Stimulated activated CD4-positive, alpha-beta T cell treated with anti-CD3 and anti-CD28 coated beads, Interleukin-2, amount 100 ng/mL, for 4 hours (primary cell): ENCODE data around the gene GANAB.
"Not testable (repeated sequence)": the region's sequence is repeated elsewhere in the genome, so short reads cannot be mapped to it uniquely, and the experiment has no call there.

Experiments
- DNase-seq: peaks from one replicate; pipeline ENCODE4 v3.0.0-alpha.2; 2020; ENCODE audit warnings: low read depth

Gene GANAB

DNA sequence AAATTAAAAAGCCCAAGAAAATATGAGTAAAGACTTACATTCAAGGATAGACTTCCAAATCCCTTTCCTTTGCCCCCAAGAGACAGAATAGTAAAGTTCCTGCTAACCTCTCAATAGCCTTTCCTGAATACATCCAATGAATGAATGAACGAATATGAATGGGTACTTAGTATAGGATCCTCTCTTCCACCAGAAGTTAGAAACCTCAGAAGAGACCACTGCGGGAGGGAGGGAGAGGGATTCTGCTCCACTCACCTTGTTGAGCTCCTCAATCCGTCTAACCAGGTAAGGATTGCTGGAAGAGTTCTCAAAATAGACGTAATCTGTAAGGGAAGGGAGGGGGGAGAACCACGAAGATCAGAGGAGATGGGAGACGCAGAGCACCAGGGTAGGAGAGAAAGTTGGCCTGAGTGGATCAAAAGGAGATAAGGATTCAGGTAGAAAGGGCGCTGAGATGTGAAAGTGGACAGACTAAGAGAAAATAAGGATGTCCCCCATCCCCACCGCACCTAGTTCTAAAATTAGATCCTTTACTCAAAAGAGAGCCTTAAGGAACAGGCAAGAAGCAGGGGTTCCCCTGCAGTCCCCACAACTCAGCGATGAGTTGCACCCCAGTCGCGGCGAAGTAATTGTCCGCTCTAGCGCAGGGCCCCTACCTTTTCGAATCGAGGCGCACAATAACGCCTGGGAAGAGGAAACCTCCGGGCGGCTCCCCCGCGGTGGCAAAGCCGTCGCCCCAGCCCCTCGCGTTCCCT is 45.9 kb downstream of the GANAB start:
- DNase-seq = no peak

DNA sequence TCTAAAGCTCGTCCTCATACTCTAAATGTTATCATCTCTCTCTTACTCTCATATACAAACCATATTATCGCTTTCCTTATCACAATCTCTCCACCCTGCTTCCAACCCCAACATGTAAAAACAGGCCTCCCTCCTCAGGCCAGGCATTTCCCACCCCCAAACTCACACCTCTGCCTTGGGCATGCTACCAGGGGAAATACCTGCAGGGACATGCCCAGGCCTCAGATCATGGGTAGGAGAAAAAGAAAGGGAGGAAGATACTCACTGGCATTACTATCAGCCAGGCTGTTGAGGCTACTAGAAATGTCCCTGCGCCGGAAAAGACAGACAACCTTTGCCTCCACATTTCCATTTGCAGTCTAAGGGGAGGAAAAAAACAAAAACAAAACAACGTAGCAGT is 46.5 kb downstream of the GANAB start:
- DNase-seq = no peak

DNA sequence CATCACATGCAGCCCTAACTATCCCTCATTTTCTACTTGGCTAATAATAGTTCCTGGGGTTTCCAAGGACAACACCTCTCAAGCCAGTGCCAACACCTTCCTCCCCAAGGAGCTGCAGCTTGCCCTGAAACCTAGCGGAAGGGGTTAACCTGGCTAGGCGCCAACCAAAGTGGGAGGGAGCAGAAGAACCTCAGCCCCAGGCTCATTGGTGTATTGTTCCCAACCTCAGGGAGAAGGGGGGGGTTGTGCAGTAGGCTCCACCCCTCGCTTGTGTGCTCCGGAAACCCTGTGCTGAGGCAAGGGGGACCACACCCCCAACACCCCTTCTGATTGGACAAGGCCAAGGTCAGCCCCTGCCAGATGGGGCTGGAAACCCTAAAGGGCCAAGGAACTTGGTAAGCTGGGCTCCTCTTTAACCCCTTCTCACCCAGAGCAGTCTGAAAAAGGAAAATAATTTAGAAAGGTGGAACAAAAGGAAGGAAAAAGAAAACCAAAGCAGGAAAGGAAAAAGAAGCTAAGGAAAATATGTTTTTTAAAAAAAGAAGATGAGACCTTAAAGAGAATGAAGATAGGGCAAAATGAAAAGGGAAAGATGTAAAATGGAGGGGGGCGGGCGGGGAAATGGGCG is 47.2 kb downstream of the GANAB start:
- DNase-seq = peak; percentile 94

DNA sequence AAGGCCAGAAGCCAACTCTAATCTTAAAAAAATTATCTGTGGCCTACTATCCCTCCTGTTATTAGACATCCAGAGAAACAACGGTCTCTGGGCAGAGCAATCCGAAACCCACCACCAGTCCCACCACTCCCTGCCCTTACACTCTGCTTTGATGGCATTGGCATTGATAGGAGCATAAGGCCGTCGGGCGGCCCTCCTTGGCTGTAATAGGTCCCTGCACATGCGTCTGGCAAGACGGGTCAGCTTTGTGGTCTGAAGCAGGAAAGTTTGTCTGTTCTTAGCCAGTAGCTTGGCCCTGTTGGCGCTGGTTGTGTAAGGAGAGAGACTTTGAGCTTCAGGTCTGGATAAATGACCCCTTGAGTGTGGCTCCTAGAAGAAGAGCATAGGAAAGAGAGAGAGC is 51.3 kb downstream of the GANAB start:
- no peak for DNase-seq

DNA sequence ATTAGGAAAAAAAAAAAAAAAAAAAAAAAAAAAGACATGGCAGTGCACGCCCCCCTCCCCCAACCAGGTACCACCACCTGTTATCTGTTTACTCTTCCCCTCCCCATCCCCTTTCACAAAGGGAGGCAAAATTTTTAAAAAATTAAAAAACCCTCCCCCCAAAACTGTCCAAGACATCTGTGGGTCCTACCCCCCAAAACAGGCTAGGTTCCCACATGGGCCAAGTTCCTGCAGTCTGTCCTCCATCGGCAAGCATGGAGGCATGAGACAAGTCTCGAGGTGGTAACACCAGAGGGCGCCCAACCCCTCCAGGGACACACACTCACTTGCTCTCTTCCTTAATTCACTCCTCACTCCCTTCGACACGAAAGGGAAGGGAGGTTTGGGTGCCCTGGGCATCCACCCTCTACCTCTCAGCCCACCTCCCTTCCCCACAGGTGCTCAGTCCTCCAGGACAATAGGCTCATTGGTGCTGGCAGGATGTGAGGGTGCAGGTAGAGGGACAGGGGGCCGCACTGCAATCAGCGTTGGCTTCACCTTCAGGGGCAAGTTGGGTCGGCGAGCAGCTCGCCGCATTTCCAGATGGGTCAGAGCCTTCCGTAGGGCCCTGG is 52.9 kb downstream of the GANAB start:
- DNase-seq = peak; percentile 69

DNA sequence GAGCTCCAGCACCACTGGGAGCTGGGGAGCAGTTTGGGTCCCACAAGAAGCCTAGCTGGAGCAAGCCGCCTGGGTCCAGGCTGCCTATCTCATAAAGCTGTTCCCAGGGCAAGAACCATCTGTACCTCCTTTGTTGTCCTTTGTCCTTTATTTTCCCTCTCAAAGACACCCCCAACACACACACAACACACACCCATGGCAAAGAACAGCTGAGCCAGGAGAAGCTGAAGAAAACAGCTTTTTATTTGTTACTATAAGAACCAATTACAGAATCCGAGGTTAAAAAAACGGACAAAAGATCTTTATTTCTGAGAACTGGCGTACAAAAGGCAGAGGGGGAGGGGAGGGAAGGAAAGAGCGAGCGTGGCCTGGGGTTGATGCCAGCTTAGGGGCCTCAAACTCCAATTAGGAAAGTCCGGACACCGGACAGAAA is 53.4 kb downstream of the GANAB start:
- DNase-seq = no peak

DNA sequence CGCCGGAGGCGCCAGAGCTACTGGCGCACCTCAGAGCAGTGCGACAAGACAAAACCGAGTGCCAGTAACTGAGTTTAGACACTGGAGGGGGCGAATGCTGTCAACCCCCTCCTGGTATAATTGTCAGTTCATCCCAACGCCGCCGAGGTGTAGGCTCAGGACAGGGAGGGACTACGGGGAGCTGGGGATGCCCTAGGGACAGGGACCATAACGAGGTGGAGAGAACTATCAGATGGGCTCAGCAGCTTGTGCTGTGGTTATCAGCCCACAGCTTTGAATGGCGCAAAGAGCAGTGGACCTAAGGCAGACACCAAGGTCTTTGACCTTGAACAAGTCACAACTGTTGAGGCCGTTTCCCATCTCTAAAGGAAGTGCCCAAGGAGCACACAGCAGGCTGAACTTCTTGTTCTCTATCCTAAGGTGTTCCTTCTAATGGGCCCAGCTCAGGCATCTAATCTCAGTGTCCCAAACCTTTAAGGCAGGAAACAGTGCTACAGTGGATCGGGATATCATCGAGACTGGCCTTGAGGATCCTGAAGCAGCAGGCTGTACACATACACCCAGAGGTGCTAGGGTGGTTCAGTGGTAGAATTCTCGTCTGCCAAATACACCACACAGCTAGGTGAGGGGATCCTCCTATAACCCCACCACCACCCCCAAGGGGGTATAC is 54.1 kb downstream of the GANAB start:
- no peak for DNase-seq

DNA sequence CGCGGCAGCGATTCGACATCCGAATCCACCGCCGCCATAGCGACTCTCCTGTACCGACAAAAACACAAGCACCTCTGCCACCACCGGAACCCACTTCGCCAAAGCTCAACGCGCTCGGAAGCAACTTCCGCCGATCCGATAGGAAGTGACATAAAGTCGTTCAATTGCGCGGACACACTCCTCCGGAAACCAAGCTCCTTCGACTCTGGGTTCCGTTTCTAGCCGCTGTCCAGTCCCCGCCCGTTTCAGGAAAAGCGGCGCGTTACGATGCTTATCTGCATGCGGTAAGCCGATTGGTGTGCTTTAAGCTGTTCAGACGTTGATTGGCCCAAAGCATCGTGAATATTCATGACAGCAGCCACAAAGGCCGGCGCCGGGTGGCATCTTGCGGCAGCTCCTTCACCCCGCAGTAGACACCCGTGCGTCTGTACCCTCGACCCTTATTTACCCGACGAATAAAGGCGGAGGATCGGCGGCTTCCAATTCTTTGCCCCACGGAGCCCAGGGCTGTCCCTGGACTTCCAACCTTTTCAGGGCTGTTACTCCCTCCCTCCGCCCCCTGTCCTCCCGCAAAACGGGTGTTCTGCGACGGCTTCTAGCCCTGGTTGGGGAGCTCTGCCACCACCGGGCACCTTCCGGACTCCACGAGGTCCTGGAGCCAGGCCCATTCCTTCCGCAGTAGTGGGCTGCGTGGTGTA is 54.8 kb downstream of the GANAB start, which contains the start of gene TUT1:
TUT1 (minus strand) TSS at position 76 of the 698 bp plus-strand sequence; CDS start at position 38, 38 bp downstream.
- DNase-seq = peak; percentile 92

DNA sequence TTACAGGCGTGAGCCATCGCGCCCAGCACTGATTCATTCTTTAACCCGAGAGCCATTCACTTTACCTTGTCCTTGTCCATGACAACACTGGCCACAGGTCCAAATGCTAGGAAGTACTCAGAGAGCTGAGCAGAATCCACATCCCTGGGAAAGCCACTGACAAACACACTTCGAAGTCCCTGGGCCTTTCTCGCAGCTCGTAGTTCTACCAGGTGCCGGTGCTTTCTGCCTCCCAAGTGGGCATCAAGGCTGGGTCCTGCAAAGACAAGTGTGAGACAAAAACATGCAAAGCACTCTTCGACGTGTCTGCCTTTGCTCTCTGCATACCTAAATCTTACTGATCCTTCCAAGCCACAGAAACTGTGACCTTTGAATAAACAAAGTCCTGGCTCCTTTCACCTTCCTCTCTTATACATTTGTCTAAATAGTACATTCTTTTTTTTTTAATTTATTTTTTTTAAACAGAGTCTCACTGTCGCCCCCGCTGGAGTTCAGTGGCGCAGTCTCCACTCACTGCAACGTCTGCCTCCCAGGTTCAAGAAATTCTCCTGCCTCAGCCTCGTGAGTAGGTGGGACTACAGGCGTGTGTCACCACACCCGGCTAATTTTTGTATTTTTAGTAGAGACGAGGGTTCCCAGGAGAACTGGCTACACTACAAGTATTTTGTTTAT is 57.3 kb downstream of the GANAB start:
- DNase-seq = no peak

DNA sequence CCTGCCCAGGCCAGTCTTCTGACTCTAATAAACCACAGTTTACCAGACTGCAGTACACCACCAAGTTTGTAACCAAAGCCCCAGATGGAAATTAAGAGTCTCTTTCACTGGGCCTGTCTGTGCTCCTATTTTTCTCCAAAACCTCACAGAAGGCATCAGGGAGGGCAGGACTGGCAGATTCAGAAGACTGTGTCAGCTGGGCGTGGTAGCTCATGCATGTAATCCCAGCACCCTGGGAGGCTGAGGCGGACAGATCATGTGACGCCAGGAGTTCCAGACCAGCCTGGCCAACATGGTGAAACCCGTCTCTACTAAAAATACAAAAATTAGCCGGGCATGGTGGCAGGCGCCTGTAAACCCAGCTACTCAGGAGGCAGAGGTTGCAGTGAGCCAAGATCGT is 61.1 kb downstream of the GANAB start:
- DNase-seq = not testable (repeated sequence)

DNA sequence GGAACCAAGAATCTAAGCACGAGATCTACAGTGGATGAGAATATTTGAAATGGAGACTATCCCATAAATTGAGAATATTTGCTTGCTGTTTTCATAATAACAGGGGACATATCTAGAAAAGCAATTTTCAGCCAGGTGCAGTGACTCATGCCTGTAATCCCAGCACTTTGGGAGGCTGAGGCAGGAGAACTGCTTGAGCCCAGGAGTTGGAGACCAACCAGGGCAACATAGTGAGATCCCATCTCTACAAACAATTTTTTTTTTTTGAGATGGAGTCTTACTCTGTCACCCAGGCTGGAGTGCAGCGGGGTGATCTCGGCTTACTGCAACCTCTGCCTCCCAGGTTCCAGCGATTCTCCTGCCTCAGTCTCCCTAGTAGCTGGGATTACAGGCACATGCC is 64.7 kb downstream of the GANAB start:
- DNase-seq = not testable (repeated sequence)

DNA sequence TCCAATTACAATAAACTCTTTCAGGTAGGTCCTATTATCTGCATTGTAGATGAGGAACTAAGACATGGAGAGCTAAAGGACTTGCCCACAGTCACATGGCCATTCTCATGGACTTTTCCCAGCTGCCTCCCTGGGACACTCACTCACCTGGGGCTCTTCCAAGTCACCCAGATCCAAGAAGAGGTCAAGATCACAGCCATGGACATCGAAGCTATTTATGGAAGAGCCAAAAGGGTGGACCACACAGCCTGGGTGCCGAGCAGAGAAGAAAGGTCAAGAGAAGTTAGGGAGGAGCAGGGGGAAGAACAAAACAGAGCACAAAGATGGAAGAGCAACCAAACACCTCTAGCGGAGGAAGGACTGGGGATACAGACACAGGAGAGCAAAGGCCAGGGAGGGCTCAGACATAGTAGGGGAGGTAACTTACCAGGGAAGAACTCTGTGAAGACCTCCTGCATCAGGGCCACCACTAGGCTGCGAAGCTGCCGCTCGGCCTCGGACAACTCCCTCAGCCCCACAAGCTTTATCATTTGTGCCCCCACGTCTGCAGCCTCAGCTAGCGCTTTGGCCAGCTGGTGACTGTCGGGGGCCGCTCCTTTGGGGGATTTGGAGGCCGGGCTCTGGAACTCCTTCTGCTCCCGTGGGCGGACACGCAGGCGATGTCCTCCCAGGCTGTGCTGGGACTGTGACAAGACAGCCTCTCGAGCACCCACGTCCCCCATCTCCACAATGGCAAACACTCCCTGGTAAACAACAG is 65.3 kb downstream of the GANAB start:
- no peak for DNase-seq

DNA sequence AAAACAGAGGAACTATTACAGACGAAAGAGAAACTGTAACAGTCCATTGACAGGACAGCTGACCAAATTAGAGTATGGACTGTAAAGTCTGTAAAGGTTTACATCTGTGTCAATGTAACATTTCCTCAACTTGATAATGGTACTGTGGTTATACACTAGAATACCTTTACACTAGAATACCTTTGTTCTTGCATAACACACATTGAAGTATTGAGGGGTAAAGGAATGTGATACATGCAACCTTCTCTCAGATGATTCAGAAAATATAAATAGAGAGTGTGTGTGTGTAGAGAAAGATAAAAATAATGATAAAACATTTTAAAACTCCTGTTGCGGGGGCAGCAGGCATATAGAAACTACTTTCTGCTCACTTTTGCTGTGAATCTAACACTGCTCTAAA is 67.2 kb downstream of the GANAB start:
- DNase-seq = no peak

DNA sequence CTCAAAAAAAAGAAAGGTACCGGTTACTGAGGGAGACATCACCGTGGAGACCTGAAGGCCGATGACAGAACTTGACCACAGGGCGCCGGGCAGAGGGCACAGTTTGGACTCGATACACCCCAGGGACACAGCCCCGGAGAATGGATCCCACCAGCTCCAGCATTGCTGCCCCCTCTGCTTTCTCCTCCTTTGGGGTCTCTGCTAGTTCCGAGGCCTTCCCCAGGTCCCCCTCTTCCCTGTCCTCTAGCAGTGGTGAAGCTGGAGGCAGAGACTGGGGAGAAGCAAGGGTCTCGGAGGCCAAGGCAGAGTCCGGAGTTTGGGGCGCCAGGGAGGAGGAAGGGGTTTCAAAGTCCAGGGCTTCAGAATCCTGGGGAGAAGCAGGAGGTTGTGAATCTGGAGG is 67.9 kb downstream of the GANAB start:
- DNase-seq = no peak

DNA sequence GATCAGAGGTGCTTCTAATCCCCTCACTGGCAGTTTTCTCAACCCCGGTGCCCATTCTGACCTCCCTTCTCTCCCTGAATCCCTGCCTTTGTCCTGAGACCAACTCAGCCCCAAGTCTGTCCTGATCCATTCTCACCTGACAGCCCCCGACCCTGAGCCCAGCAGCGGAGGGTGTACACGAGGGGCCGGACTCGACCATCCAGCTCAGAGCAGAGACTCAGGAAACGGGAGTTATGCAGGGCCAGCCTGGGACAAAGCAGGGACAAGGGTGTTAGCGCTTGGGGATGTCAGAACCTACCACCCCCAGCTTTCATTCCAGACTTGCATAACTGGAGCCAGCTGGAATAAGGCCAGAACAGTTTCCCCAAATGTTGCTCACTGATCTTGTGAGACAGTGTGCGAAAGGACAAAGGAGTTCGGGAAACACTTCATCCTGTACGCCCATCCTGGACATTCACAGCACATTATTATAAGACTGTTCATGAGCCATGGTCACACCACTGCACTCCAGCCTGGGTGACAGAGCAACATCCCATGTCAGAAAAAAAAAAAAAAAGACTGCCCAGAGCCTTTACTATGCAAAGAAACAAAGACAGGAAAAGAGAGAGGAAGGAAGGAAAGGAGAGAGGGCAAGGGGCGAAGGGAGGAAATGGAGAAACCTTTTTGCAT is 69.2 kb downstream of the GANAB start:
- DNase-seq = no peak

DNA sequence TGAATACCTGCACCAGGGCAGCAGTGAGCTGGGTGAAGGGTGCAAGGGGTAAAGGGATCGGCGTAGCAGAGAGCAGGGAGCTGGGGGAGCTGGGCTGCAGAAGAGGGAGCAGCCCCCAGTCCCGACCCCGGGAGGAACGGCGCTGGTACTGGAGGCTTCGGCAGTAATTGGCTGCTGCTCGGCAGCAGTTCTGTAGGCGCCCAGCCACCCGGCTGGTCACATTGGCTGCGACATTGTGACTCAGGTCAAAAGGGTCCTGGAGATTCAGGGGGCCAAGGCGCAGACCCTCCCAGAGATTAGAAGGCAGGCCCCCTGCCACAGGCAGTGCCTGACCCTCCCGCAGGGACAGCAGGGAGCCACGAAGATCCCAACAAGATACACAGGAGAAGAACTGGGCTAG is 70.6 kb downstream of the GANAB start:
- DNase-seq = no peak

DNA sequence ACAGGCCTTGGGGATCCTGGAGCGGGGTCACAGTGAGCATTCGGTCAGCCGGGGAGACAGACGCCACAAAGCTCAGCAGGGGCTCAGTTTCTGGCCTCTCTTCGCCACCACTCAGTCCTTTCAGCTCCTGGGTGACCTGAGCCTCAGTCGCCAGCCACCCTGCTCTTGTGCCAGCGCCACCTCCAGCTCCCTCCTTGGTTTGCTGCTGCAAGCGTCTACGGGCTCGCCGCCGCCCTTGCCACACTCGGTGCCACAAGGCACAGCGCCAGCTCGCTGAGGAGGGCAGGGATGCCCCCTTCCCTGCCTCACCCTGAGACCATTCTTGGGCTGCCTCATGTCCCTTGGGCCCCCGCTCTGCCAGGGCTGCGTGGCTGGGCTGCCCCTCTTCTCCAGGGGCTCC is 71.3 kb downstream of the GANAB start:
- no peak for DNase-seq
